HCT116 (cell line): Measurements from ENCODE around the gene AAK1. TPM values are rescaled to one million over a fixed set of nuclear protein-coding genes. Genes with fewer than 3 reads are reported as not detected.
A peak's percentile ranks its signal among the peaks of the same experiment; 100 is the strongest.

Experiments used
- ATAC-seq: fragments of 200-7000 bp; cut with Tn5 transposase; 2 replicates; pipeline ENCODE4 v1.9.1; 2020; ENCODE audit warnings: mild to moderate bottlenecking, moderate library complexity
- BruUV-seq: library from RNA; stranded (reverse); fragments of 400-500 nt; replicated peaks from 2 replicates; lab custom pipeline; 2021; lab: Mats Ljungman, UMichigan
- CTCF ChIA-PET: fragments of 300-600 bp; sonication (Branson Sonifier 250); formaldehyde crosslinking; loops from one replicate; lab custom pipeline; 2021; ENCODE audit warnings: antibody characterized with exemption; lab: Charles Lee
- POLR2A ChIA-PET: fragments of 300-600, 350-600 bp; sonication (Branson Sonifier 250); formaldehyde crosslinking; loops from one replicate; lab custom pipeline; 2021; ENCODE audit warnings: antibody characterized with exemption; lab: Charles Lee
- RAD21 ChIA-PET, 2 experiments: fragments of 300-600 bp; sonication (Branson Sonifier 250); formaldehyde crosslinking; loops; one replicate each; lab custom pipeline; 2023; ENCODE audit warnings: low total read pairs in 2 of 2; ENCODE audit not compliant: uncharacterized antibody in 2 of 2, unreplicated experiment in 2 of 2, low non-redundant PET in 1 of 2; lab: Charles Lee
- DNase-seq: peaks from one replicate; pipeline ENCODE4 v3.0.0-alpha.2; 2010; ENCODE audit warnings: low read depth, low spot score
- H2AFZ ChIP-seq: fragments of 200-600 bp; shearing (Covaris generic), sonication (generic); 2 replicates; pipeline ENCODE4 v1.6.1; 2017; ENCODE audit warnings: low read depth, mixed run types, mixed read lengths, antibody characterized with exemption, low read length; ENCODE audit not compliant: poor library complexity, severe bottlenecking
- H3K27ac ChIP-seq: 2 replicates; pipeline ENCODE4 v1.5.1; 2012; ENCODE audit warnings: low read depth, low read length
- H3K27me3 ChIP-seq: fragments of 200-600 bp; sonication (generic); 2 replicates; pipeline ENCODE4 v1.6.1; 2016; ENCODE audit warnings: mixed run types, low read length, mixed read lengths; ENCODE audit not compliant: insufficient read depth
- H3K36me3 ChIP-seq, 2 experiments: fragments of 200-500 bp in 1 of 2; fragments of 200-600 bp in 1 of 2; sonication (Bioruptor generic) in 1 of 2; sonication (generic) in 1 of 2; 2 replicates each; pipeline versions ENCODE4 v1.5.1 to v1.6.1; 2014 to 2016; ENCODE audit warnings: low read length in 2 of 2, inconsistent platforms in 1 of 2, mixed read lengths in 1 of 2, mixed run types in 1 of 2; ENCODE audit not compliant: insufficient read depth in 2 of 2, control insufficient read depth in 1 of 2
- H3K4me1 ChIP-seq, 2 experiments: fragments of 200-600 bp in 1 of 2; sonication (generic) in 1 of 2; 2 replicates each; pipeline versions ENCODE4 v1.5.1 to v1.6.1; 2012 to 2017; ENCODE audit warnings: low read length in 2 of 2, inconsistent platforms in 1 of 2, mild to moderate bottlenecking in 1 of 2, mixed read lengths in 1 of 2, mixed run types in 1 of 2, moderate library complexity in 1 of 2; ENCODE audit not compliant: insufficient read depth in 2 of 2, control insufficient read depth in 1 of 2
- H3K4me2 ChIP-seq: fragments of 200-600 bp; sonication (generic); 2 replicates; pipeline ENCODE4 v1.6.1; 2017; ENCODE audit warnings: mixed run types, low read length, mixed read lengths
- H3K4me3 ChIP-seq, 2 experiments: fragments of 200-600 bp in 1 of 2; sonication (generic) in 1 of 2; replicated peaks in 1 of 2; 2 replicates each; pipeline ENCODE4 v1.5.1; 2011 to 2016; ENCODE audit warnings: low read length in 2 of 2, control low read depth in 1 of 2, low read depth in 1 of 2, mild to moderate bottlenecking in 1 of 2, mixed read lengths in 1 of 2, mixed run types in 1 of 2
- H3K79me2 ChIP-seq: fragments of 200-600 bp; sonication (generic); 2 replicates; pipeline ENCODE4 v1.6.1; 2017; ENCODE audit warnings: mild to moderate bottlenecking, mixed run types, low read length, moderate library complexity, mixed read lengths; ENCODE audit not compliant: insufficient read depth
- H3K9ac ChIP-seq: fragments of 200-600 bp; sonication (generic); 2 replicates; pipeline ENCODE4 v1.6.1; 2016; ENCODE audit warnings: low read length, mixed read lengths
- H3K9me2 ChIP-seq: fragments of 200-600 bp; sonication (generic), shearing (Covaris generic); 2 replicates; pipeline ENCODE4 v1.6.1; 2017; ENCODE audit warnings: mixed run types, mild to moderate bottlenecking, moderate library complexity; ENCODE audit not compliant: insufficient read depth
- H3K9me3 ChIP-seq, 2 experiments: fragments of 200-500 bp in 1 of 2; fragments of 200-600 bp in 1 of 2; sonication (Bioruptor generic) in 1 of 2; sonication (generic) in 1 of 2; 2 replicates each; pipeline ENCODE4 v1.6.1; 2014 to 2017; ENCODE audit warnings: low read length in 2 of 2, mixed read lengths in 2 of 2, inconsistent platforms in 1 of 2, low read depth in 1 of 2, mild to moderate bottlenecking in 1 of 2, mixed run types in 1 of 2, moderate library complexity in 1 of 2; ENCODE audit not compliant: control insufficient read depth in 1 of 2, insufficient read depth in 1 of 2
- H4K20me1 ChIP-seq: fragments of 200-600 bp; sonication (generic), shearing (Covaris generic); 2 replicates; pipeline ENCODE4 v1.6.1; 2017; ENCODE audit warnings: mixed run types, mild to moderate bottlenecking, moderate library complexity; ENCODE audit not compliant: insufficient read depth
- CEBPB ChIP-seq: IDR thresholded peaks from 2 replicates; pipeline ENCODE4 v1.6.1; 2012; ENCODE audit warnings: low read depth
- FOSL1 ChIP-seq: IDR thresholded peaks from 2 replicates; pipeline ENCODE4 v1.6.1; 2012; ENCODE audit warnings: low read depth
- MAX ChIP-seq: IDR thresholded peaks from 2 replicates; pipeline ENCODE4 v1.6.1; 2012
- RAD21 ChIP-seq: IDR thresholded peaks from 2 replicates; pipeline ENCODE4 v1.6.1; 2012; ENCODE audit warnings: low read depth, mild to moderate bottlenecking
- SRF ChIP-seq: IDR thresholded peaks from 2 replicates; pipeline ENCODE4 v1.6.1; 2012; ENCODE audit warnings: low read depth
- YY1 ChIP-seq: IDR thresholded peaks from 2 replicates; pipeline ENCODE4 v1.6.1; 2011; ENCODE audit warnings: low read length, low read depth, moderate library complexity, mild to moderate bottlenecking; ENCODE audit not compliant: insufficient replicate concordance; ENCODE audit errors: extremely low read depth
- ZBTB33 ChIP-seq: IDR thresholded peaks from 2 replicates; pipeline ENCODE4 v1.6.1; 2011; ENCODE audit warnings: mild to moderate bottlenecking, low read length, moderate library complexity; ENCODE audit not compliant: insufficient replicate concordance; ENCODE audit errors: extremely low read depth
- ZFX ChIP-seq: fragments of 450-650 bp; IDR thresholded peaks from 2 replicates; pipeline ENCODE4 v1.6.1; 2017
- intact Hi-C: fragments of 100-400 bp; cut with micrococcal nuclease; formaldehyde crosslinking; loops from 2 replicates; pipeline ENCODE4 v1.10.0; 2022
- total RNA-seq: library from RNA; stranded (reverse); gene quantifications from one replicate; pipeline ENCODE4 v1.2.1, GENCODE V29; 2021; ENCODE audit not compliant: unreplicated experiment

Gene AAK1
- total RNA-seq, 1 experiment from 2014 or later, result 32.0 TPM

- Histone ChIP-seq H2AFZ (peak overlapping the region; percentile 63), H3K79me2 (peaks cover 14% of the 10 kb centered on the region; the same call in 1 of the 2 replicates), H3K9me2 (no peaks in the 10 kb centered on the region), H3K4me1 (peaks cover 12 to 20% of the 10 kb centered on the region in 2 experiments), H3K4me3 (peak overlapping the region; percentile 70 to 78), H3K36me3 (no peaks in the 10 kb centered on the region), H3K9me3 (no peaks in the 10 kb centered on the region), H3K9ac (peak overlapping the region; percentile 68), H4K20me1 (no peaks in the 10 kb centered on the region), H3K27ac (peak overlapping the region; percentile 95), H3K27me3 (no peaks in the 10 kb centered on the region)
- BruUV-seq, result no TSS peak
- RAD21 ChIA-PET, result interaction anchor here in 1 of 2 experiments (1.1 kb wide), 1 partner anchor 78 kb away, joined by 3 read pairs; no protein-coding TSS in a partner anchor
- DNase-seq, result no peak
- CTCF ChIA-PET, result interaction anchor here (1.3 kb wide), 1 partner anchor 82 kb away, joined by 4 read pairs; no protein-coding TSS in a partner anchor
- POLR2A ChIA-PET, result interaction anchor here (0.6 kb wide), 1 partner anchor 31 kb away, joined by 3 read pairs; no protein-coding TSS in a partner anchor
- intact Hi-C loops, result no loop called here
- TF ChIP-seq FOSL1, result 0 out of 2 replicates have a peak, but pooled peaks have one; percentile 11
- TF ChIP-seq RAD21, result no peak
- TF ChIP-seq CEBPB, result 0 out of 2 replicates have a peak, but pooled peaks have one; percentile 28
- no peak for TF ChIP-seq MAX
- TF ChIP-seq ZFX, result no peak
- TF ChIP-seq, all 23 proteins: peak for 2
- ATAC-seq, result peak; percentile 20
- peak overlapping the region; percentile 88 for H3K4me2 ChIP-seq
Observed at GRCh38 chr2:69642709-69643601, 584 bp downstream of the AAK1 start.

GRCh38 chr2:69641887-69642708 is 1.4 kb downstream of the AAK1 start:
- Histone ChIP-seq H3K9ac (peak overlapping the region; percentile 68), H3K36me3 (no peaks in the 10 kb centered on the region), H3K4me1 (peaks cover 12 to 20% of the 10 kb centered on the region in 2 experiments), H3K79me2 (peaks cover 14% of the 10 kb centered on the region; the same call in 1 of the 2 replicates), H2AFZ (peak overlapping the region; percentile 63), H3K9me3 (no peaks in the 10 kb centered on the region), H3K27ac (no peak overlapping the region), H3K4me3 (peak overlapping the region; percentile 70 to 78), H3K9me2 (no peaks in the 10 kb centered on the region), H4K20me1 (no peaks in the 10 kb centered on the region), H3K4me2 (peak overlapping the region; percentile 88), H3K27me3 (no peaks in the 10 kb centered on the region)
- TF ChIP-seq ZBTB33, result no peak
- no peak for TF ChIP-seq SRF
- TF ChIP-seq YY1, result no peak
- intact Hi-C loops, result no loop called here
- CTCF ChIA-PET, result no interaction called here
- POLR2A ChIA-PET, result no interaction called here
- no peak for ATAC-seq
- TSS peak; percentile 54 for BruUV-seq
- no peak for DNase-seq
- RAD21 ChIA-PET, result no interaction called here
